Stimulated activated CD4-positive, alpha-beta T cell treated with anti-CD3 and anti-CD28 coated beads, Interleukin-15, amount 100 ng/mL, for 24 hours (primary cell): ENCODE results near the gene CRYGC.
"Not testable (repeated sequence)": the region's sequence is repeated elsewhere in the genome, so short reads cannot be mapped to it uniquely, and the experiment has no call there.

Source experiments
- DNase-seq: peaks from one replicate; pipeline ENCODE4 v3.0.0-alpha.2; 2020

CRYGC gene

DNA sequence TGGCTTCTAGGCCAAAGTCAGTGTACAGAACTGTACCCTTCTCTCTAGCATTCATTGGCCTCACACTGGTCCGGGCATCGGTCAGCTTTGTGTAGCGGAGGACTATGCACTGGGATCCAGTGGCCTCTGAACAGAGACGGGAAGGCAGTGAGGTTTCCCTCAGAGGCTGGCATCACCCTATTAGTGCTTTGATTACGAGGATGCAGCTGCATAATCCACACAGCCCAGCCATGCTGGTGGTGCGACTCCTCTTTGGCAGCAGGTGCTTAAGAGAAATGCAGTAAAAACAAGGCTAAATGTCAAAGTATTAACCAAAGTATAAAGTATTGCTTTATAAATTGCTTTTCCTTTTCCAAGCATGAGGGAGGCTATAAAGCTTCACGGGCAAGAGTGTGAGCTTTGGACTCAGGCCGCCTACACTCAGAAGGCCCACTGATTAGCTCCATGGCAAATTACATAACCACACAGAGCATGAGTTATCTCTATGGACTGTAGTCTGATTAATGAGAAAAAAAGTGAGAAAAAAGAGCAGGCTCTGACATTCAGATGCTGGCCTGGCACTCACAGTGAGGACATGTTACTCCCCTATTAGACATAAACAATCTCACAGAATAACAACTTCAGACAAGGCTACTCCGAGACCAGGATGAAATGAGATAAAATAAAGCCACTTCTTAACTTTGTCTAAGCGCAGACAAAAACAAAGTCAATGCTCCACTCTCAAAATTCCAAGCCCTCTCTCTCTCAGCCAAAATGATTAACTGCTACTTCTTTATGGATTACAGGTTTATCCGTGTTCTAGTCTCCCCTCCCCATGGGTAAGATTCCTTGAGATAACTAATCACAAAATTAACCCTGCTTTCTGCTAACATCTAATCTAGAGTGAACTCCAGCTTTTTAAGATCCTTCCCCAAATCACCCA, 6.4 kb upstream of the CRYGC start:
- DNase-seq = no peak

DNA sequence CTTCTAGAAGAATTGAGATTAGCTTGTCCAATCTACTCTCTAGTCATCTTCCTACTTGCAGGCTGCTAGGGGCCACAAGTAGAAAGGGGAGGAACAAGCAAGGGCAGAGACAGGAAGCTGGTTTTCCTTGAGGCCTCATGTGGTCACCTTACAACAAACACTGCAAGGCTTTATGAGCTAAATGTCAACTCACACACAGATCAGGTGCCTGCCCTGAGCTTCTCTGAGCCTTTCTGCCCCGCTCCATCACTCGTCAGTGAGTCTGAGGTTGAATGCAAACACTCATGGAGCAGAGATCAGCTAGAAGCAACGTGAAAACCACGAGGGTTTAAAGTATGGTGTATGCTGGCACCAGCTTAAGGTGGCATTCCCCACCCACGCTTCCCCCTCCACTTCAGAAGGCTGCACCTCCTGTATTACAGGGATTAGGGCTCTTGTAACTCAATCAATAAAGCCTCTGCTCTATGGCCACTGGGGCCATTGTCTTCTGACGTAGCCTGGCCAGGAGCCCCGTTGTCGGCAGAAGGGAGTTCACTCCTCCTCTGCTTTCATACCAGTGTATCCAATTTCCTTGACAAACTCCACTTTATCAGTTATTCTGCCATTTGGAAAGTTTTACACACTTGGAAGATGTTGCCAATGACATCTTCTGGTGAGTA, 5.4 kb upstream of the CRYGC start:
- DNase-seq = no peak

DNA sequence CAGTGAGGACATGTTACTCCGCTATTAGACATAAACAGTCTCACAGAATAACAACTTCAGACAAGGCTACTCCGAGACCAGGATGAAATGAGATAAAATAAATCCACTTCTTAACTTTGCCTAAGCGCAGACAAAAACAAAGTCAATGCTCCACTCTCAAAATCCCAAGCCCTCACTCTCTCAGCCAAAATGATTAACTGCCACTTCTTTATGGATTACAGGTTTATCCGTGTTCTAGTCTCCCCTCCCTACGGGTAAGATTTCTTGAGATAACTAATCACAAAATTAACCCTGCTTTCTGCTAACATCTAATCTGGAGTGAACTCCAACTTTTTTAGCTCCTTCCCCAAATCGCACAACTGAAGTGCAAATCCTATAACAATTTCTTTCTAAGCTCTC, 1.1 kb upstream of the CRYGC start:
- no peak for DNase-seq

DNA sequence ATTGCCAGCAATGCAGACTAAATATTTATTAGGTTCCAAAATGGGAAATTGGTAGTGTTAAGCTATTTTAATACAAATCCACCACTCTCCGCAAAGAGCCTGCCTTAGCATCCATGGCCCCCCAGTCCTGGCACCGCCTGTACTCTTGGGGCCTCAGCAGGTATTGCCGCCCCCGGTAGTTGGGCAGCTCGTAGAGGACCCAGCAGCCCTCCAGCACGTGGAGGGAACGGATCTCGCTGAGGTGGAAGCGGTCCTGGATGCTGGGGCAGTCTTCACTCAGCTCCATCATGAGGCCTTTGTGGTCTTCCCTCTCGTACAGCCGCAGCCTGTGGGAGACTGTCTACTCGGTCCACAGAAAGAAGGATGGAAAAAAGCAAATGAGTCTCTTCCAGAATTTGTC, 1.5 kb downstream of the CRYGC start:
- DNase-seq = no peak

DNA sequence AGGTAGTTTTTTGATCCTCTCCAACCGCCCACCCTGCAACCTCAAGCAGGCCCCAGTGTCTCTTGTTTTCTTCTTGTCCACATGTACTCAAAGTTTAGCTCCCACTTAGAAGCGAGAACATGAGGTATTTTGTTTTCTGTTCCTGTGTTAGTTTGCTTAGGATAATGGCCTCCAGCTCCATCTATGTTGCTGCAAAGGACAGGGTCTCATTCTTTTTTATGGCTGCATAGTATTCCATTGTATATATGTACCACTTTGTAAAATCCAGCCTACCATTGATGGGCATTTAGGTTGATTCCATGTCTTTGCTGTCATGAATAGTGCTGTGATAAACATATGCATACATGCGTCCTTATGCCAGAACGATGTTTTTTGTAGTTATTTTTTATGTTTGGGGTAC, 2.5 kb downstream of the CRYGC start:
- no peak for DNase-seq

DNA sequence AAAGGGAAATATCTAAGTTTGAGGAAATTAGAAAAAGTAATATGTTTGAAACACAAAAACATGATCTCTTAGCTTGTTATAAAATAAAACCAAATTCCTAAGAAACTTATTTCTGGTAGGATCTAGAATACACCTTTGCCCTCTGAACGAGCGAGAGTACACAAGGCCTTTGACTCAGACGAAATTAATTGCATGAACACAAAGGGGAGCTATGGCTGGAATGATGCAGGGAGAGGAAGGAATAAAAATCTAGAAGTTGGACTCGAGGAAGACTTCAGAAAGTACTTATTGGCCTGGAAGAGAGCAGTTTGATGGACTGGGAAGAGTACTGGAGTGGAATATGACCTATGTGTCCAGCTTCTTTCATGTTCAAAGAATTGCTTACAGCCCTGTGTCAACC, 4.4 kb downstream of the CRYGC start:
- no peak for DNase-seq

DNA sequence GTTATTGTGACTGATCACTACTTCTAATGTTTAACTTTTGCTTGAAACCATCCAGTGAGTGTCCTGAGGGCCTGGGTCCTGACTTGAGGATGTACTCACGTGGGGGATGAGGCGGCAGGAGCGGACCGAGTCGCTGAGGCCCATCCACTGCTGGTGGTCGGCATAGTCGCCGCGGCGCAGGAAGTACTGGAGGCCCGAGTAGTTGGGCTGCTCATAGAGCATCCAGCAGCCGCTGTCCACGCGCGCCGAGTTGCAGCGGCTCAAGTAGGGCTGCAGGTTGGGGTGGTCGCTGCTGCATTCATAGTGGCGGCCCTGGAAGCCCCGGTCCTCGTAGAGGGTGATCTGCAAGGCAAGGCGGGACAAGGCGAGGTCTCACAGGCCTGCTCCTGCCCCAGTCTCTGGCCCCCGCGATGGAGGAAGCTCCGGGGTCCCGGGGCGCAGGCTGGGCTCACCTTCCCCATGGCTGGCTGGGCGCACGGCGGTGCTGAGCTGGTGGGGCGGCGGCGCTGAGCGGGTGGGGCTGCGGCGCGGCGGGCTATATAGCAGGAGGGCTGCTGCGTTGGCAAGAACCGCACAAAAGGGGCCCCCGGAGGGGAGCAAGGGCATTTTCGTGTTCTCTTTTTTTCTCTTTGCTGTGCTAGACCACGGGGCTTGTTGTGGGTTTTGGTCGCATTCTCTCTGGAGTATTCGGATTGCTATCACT, 5.5 kb downstream of the CRYGC start, which contains the start of gene CRYGD:
CRYGD (minus strand) TSS at position 512 of the 703 bp plus-strand sequence; CDS start at position 461, 51 bp downstream.
- peak; percentile 12 for DNase-seq

DNA sequence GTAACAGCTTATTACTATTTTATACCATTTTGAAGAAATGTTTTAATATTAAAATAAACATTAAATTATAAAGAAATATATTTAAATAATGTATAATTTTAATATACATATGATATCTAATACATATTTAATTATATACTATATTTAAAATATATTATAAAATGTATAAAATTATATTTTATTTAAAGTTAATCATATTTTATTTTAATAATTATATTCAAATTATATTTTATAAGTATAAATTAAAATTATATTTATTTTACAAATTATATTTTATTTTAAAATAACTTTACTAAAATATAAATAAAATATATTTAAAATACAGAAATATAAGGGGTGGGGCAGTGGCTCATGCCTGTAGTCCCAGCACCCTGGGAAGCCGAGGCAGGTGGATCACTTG, 7.4 kb downstream of the CRYGC start:
- DNase-seq = no peak

DNA sequence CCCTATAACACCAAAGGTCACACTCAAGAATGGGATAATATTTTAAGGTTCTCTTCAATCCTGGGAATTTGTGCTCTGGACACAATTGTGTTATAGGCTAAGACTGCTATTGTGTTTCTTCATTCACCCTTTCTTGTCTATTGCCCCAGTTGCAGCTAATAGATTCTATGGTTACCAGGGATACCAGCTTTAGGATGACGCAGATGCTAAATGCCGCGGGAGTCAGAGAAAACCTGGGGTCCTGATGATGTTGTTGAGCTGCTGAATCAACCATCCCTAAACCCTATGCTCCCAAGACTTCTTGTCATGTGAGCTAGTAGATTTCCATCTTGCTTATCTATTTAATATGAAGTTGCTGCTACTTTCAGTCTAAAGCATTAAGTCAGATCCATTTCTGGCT, 10.7 kb downstream of the CRYGC start:
- no peak for DNase-seq

DNA sequence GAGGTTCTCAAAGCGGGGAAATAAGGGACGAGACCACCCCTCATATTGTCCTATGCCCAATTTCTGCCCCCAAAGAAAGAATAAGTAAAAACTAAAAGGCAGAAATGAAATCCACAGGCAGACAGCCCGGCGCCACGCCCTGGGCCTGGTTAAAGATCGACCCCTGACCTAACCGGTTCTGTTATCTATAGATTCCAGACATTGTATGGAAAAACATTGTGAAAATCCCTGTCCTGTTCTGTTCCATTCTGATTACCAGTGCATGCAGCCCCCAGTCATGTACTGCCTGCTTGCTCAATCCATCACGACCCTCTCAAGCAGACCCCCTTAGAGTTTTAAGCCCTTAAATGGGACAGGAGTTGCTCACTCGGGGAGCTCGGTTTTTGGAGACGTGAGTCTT, 12.2 kb downstream of the CRYGC start:
- not testable (repeated sequence) for DNase-seq

DNA sequence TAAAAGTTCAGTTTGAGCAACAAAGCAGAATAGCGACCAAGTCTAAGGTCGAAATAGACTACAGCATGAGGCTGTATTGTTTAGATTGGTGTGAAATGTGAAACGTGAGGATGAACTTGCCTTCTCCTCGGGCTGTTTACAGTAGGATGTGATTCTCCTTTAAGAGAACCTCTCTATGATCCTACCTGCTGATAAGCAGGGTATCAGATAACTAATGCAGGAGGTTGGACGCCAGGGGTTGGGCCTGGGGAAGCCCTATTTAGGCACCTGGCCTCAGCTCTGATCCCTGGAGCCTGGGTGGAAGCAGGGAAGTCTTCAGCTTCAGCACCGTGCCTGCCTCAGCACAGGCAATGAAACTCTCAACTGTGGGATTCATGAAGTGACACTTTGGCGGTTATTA, 16.7 kb downstream of the CRYGC start:
- DNase-seq = no peak

DNA sequence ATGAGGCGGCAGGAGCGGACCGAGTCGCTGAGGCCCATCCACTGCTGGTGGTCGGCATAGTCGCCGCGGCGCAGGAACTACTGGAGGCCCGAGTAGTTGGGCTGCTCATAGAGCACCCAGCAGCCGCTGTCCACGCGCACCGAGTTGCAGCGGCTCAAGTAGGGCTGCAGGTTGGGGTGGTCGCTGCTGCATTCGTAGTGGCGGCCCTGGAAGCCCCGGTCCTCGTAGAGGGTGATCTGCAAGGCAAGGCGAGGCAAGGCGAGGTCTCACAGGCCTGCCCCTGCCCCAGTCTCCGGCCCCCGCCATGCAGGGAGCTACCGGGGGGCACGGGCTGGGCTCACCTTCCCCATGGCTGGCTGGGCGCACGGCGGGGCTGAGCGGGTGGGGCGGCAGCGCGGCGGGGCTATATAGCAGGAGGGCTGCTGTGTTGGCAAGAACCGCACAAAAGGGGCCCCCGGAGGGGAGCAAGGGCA, 17.3 kb downstream of the CRYGC start:
- not testable (repeated sequence) for DNase-seq

DNA sequence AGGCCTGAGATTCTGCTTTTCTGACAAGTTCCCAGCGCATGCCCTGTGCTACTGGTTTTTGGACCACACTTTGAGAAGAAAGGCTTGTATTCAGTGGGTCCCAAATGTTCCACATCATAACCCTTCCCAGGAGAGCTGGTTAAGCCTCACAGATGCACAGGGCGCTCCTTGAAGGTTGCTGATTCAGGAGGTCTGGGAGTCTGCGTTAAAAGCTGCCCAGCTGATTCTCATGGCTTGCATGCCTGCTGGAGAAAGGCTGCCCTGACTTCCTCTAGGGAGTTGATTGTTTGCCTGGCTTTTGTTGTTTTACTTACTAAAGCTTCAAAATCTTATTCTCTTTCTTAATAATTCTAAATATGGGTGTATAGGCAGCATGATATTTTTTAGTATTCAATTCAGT, 26.0 kb downstream of the CRYGC start:
- no peak for DNase-seq

DNA sequence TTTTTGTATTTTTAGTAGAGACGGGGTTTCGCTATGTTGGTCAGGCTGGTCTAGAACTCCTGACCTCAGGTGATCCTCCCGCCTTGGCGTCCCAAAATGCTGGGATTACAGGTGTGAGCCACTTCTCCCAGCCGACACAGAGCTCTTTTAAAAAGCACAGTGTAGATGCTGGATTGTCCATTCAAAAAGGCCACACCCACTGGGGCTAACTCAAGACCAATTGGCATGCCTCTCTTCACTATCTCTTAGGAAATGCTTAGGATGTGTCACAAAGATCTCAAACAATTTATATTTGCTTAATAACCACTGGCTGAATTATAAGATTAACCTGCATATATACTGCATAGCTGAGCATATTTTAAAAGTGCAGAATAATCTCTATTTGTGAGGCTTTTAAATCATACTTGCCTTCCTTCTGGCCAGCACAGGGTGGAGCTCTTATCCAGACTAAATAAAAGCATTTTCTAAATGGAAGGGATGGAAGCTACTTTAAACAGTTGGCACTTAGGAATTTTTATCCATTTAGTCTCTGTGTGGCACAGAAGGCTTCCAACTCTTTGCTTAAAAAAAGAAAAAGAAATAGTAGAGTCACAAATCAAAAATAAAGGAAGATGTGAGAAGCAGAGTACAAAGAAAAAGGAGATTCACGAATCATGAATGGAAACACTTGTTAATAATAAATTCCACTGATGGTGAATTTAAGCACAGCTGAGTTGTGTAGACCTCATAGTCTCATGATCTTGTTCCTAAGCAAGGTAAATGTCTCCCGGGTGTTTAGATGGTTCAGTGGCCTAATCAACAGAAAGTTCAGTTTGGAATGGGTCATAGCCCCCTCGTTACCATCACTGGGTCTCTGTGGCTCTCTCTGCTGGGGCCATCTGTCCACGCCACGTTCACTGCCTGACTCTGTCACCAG, 27.7 kb downstream of the CRYGC start:
- no peak for DNase-seq

DNA sequence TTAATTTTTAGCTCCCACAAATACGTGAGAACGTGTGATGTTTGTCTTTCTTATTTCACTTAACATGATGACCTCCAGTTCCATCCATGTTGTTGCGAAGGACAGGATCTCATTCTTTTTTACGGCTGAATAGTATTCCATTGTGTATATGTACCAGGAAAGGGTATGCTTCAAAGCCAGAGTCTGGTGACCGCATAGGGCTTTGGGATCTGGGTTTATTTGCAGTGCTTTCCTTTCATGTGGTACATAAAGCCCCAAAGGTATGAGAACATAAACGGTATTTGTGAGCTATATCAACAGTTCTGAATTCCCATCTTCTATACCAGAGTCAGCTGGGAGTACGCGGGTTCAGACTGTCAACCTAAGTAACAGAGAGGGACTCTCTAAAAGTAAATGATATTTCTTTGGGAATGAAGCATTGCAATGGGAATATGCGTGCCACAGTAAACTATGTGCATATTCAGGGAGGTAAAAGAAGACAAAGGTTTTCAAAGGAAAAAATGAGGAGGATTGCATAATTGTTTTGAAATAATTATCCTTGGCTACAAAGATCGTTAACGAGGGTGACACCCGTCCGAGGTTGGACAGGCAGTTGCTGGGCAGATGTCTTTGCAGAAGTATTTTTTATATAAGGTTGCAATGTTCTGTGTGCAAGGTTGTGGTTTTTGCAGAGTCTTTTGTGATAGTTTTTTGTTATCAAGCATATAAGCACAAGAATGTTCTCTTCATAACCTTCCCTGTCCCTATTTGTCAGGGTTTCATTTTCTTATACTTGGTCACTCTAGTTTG, 29.8 kb downstream of the CRYGC start:
- no peak for DNase-seq

DNA sequence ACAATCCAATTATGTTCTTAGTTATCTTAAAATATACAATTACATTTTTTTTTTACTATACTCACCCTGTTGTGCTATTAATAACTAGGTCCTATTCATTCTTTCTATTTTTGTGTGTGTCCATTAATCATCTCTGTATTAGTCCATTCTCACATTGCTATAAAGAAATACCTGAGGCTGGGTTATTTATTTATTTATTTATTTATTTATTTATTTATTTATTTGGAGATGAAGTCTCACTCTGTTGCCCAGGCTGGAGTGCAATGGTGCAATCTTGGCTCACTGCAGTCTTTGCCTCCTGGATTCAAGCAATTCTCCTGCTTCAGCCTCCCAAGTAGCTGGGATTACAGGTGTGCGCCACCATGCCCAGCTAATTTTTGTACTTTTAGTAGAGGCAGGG, 30.9 kb downstream of the CRYGC start:
- DNase-seq = not testable (repeated sequence)

DNA sequence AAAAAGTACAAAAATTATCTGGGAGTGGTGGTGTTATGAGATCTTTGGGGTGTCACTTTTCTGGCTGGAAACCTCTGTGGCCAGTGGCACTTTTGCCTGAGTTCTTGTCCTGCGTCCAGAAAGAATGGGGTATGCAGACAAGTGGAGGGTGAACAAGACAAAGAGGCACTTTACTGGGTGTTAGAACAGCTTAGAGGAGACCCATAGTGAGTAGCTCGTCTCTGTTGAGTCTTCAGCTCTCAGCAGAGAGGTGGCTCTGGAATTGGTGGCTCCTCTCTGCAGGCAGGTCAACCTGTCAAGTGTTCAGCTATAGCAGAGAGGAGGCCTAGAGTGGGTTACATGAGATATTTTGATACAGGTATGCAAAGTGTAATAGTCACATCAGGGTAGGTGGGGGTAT, 31.4 kb downstream of the CRYGC start:
- no peak for DNase-seq

DNA sequence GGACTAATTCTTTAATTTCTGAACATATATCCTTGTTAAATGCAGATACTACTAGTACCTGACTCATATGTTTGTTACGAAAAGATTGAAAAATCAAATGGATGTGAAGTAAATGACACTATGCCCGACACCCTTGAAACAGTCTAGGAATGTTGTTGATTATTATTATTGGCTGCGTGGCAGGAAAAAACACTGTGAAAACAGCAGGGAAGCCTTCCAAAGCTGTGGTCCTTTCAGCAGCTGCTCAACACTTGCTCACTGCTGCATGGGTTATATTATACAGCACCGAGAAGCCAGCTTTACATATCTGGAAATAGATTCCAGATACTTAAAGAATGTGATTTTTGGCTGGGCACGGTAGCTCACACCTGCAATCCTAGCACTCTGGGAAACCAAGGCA, 31.8 kb downstream of the CRYGC start:
- DNase-seq = no peak

DNA sequence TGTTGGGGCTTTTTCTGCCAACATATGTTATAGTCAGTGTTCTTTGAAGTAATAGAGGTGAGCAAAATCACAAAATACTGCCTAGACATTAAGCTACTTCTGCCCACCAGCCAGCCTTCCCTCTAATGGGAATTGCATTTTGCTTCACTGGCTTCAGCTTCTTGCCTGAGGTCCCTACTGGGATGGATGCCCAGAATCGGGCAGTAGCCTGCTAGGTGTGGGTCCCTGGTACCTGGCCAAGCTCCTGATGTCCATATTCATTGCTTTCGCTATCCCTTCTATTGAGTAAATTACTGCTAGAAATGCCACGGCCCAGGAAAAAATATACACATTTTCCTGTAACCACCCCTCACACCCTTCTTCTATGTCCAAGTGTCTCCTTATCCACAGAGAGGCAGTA, 32.3 kb downstream of the CRYGC start:
- DNase-seq = no peak

DNA sequence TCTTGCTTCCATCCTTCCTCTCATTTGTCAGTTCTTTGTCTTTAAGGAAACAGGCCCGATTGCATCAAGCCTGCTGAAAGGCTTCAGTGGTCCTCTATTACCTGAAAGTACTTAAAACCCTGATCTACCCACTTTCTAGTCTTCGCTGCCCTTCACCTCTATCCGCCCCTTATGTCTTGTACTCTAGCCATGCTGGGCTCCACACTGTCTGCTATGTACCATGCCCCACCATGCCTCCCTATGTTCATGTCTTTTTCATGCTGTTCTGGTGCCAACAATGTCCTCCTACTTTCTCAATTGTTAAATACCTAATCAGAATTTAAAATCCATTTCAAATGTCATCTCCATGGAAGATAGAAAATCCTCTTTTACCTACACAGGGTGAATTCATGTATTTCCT, 33.5 kb downstream of the CRYGC start:
- no peak for DNase-seq

DNA sequence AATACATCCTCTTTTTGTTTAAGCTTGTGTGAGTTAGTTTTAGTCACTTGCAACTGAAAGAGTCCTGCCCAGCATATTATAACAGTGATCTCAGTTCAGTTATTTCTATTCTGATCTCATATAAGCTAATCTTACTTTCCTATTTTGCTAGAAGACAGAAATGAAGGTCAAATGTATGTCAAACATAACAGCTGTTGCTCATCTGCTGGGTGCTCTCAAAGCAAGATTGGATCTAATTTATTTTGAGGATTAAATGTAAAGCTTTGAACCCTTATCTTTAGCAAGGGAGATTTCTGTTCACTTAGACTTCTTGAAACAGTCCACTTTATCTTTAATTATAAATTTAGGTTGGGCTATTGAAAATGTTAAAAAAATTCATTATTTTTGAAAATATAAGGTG, 36.5 kb downstream of the CRYGC start:
- DNase-seq = no peak
